OCI-LY1 (cell line): ENCODE data around the gene TMEM119.
"Not testable (repeated sequence)": the region's sequence is repeated elsewhere in the genome, so short reads cannot be mapped to it uniquely, and the experiment has no call there.

Source experiments
- H2AFZ ChIP-seq: fragments of 200-600 bp; sonication (generic), shearing (Covaris generic); 2 replicates; pipeline ENCODE4 v1.6.0; 2014; ENCODE audit warnings: antibody characterized with exemption, mild to moderate bottlenecking, low read length
- H3F3A ChIP-seq: fragments of 200-600 bp; sonication (generic), shearing (Covaris generic); 2 replicates; pipeline ENCODE4 v1.6.0; 2014; ENCODE audit warnings: mild to moderate bottlenecking, antibody characterized with exemption, low read length, moderate library complexity; ENCODE audit not compliant: insufficient read depth
- H3K27ac ChIP-seq: fragments of 200-600 bp; sonication (generic); 2 replicates; pipeline ENCODE4 v1.5.1; 2014; ENCODE audit warnings: low read length, mixed run types, mild to moderate bottlenecking, low read depth; ENCODE audit not compliant: poor library complexity, severe bottlenecking
- H3K27me3 ChIP-seq: fragments of 200-600 bp; sonication (generic); 2 replicates; pipeline ENCODE4 v1.6.0; 2014; ENCODE audit warnings: antibody characterized with exemption, mild to moderate bottlenecking, low read length, moderate library complexity; ENCODE audit not compliant: insufficient read depth
- H3K36me3 ChIP-seq: fragments of 200-600 bp; sonication (generic); 2 replicates; pipeline ENCODE4 v1.6.1; 2014; ENCODE audit warnings: mild to moderate bottlenecking, antibody characterized with exemption, low read length, moderate library complexity, mixed read lengths; ENCODE audit not compliant: insufficient read depth
- H3K4me1 ChIP-seq: fragments of 200-600 bp; sonication (generic); 2 replicates; pipeline ENCODE4 v1.5.1; 2014; ENCODE audit warnings: mild to moderate bottlenecking, low read length, moderate library complexity; ENCODE audit not compliant: insufficient read depth, severe bottlenecking
- H3K4me2 ChIP-seq: fragments of 200-600 bp; sonication (generic), shearing (Covaris generic); 2 replicates; pipeline ENCODE4 v1.6.1; 2014; ENCODE audit warnings: low read length
- H3K4me3 ChIP-seq: fragments of 200-600 bp; sonication (generic); 2 replicates; pipeline ENCODE4 v1.5.1; 2014; ENCODE audit warnings: low read length, low read depth, mild to moderate bottlenecking, mixed read lengths; ENCODE audit not compliant: poor library complexity, severe bottlenecking
- H3K79me2 ChIP-seq: fragments of 200-600 bp; shearing (Covaris generic); 2 replicates; pipeline ENCODE4 v1.6.1; 2016; ENCODE audit warnings: mixed run types, low read length, mixed read lengths; ENCODE audit not compliant: insufficient read depth
- H3K9ac ChIP-seq: fragments of 200-600 bp; sonication (generic), shearing (Covaris generic); 2 replicates; pipeline ENCODE4 v1.6.1; 2014; ENCODE audit warnings: mild to moderate bottlenecking, low read length, mixed read lengths
- H3K9me2 ChIP-seq: fragments of 200-600 bp; sonication (generic), shearing (Covaris generic); 2 replicates; pipeline ENCODE4 v1.6.1; 2014; ENCODE audit warnings: low read depth, mild to moderate bottlenecking, low read length, mixed read lengths
- H3K9me3 ChIP-seq: fragments of 200-600 bp; shearing (Covaris generic); 2 replicates; pipeline ENCODE4 v1.6.1; 2014; ENCODE audit warnings: low read length, mixed read lengths
- H4K20me1 ChIP-seq: fragments of 200-600 bp; sonication (generic), shearing (Covaris generic); 2 replicates; pipeline ENCODE4 v1.6.0; 2016; ENCODE audit warnings: mild to moderate bottlenecking, low read length; ENCODE audit not compliant: insufficient read depth
- EZH2 ChIP-seq: fragments of 200-600 bp; sonication (generic), shearing (Covaris generic); IDR thresholded peaks from 2 replicates; pipeline ENCODE4 v1.8.0; 2017; ENCODE audit warnings: borderline replicate concordance, mixed run types, mild to moderate bottlenecking, antibody characterized with exemption, low read length, moderate library complexity, mixed read lengths
- TF ChIP-seq, protein P1 (sequence below): fragments of 200-600 bp; sonication (generic), shearing (Covaris generic); IDR thresholded peaks from 2 replicates; pipeline ENCODE4 v1.5.1; 2017; ENCODE audit warnings: mild to moderate bottlenecking, antibody characterized with exemption, low read length, moderate library complexity, mixed read lengths

TMEM119 gene

DNA sequence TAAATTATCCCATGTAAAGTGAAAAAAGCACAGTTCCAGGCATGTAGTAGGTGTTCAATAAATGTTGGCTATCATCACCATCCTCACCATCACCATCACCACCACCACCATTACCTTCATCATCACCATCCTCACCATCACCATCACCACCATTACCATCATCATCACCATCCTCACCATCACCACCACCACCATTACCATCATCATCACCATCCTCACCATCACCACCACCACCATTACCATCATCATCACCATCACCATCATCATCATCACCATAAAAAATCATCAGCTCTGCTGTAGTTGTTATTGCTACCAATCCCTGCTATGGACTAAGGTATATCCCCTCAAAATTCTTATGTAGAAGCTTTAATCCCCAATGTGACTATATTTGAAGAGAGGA is 20.4 kb downstream of the TMEM119 start:
- no peak overlapping the region for H3K4me3 ChIP-seq
- H3K9ac ChIP-seq: no peak overlapping the region
- no peaks in the 10 kb centered on the region for H3K79me2 ChIP-seq
- H3K27ac ChIP-seq: no peak overlapping the region
- no peak overlapping the region for H3K4me2 ChIP-seq
- no peak overlapping the region for H2AFZ ChIP-seq
- H4K20me1 ChIP-seq: no peaks in the 10 kb centered on the region
- no peaks in the 10 kb centered on the region for H3K4me1 ChIP-seq
- no peaks in the 10 kb centered on the region for H3K27me3 ChIP-seq
- no peaks in the 10 kb centered on the region for H3K36me3 ChIP-seq
- H3K9me2 ChIP-seq: no peaks in the 10 kb centered on the region
- no peaks in the 10 kb centered on the region for H3F3A ChIP-seq
- H3K9me3 ChIP-seq: no peaks in the 10 kb centered on the region
- TF ChIP-seq EZH2: no peak
- TF ChIP-seq, protein P1, sequence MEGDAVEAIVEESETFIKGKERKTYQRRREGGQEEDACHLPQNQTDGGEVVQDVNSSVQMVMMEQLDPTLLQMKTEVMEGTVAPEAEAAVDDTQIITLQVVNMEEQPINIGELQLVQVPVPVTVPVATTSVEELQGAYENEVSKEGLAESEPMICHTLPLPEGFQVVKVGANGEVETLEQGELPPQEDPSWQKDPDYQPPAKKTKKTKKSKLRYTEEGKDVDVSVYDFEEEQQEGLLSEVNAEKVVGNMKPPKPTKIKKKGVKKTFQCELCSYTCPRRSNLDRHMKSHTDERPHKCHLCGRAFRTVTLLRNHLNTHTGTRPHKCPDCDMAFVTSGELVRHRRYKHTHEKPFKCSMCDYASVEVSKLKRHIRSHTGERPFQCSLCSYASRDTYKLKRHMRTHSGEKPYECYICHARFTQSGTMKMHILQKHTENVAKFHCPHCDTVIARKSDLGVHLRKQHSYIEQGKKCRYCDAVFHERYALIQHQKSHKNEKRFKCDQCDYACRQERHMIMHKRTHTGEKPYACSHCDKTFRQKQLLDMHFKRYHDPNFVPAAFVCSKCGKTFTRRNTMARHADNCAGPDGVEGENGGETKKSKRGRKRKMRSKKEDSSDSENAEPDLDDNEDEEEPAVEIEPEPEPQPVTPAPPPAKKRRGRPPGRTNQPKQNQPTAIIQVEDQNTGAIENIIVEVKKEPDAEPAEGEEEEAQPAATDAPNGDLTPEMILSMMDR: no peak

DNA sequence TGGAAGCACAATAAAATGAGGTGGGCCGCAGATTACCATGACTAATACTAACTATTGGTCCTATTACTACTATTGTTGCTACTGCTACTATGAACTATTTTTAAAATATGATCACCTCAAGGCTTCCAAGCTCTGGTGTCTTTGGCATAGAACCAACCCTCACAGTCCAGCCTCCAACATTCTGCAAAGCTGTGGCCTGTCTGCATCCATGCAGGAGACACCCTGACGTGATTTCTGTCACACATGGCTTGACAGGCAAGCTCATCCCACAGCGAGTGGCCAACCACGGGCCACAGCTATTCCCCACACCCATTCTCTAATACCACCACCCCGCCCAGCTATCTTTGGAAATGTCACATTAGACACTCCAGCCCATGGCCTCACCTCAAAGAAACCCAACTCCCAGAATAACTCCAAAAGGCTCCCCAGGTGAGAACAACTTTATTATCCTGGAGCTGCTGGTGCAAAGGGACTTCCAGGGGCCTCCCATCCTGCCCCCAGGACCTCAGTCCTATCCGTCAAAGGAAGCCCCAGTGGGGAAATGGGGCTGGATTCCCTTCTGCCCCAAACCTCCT is 21.1 kb downstream of the TMEM119 start:
- no peaks in the 10 kb centered on the region for H3K9me2 ChIP-seq
- no peak overlapping the region for H3K27ac ChIP-seq
- no peaks in the 10 kb centered on the region for H3F3A ChIP-seq
- no peak overlapping the region for H2AFZ ChIP-seq
- H3K4me1 ChIP-seq: no peaks in the 10 kb centered on the region
- no peaks in the 10 kb centered on the region for H4K20me1 ChIP-seq
- H3K79me2 ChIP-seq: no peaks in the 10 kb centered on the region
- no peak overlapping the region for H3K9ac ChIP-seq
- no peak overlapping the region for H3K4me2 ChIP-seq
- no peak for TF ChIP-seq EZH2
- TF ChIP-seq, protein P1: no peak
- H3K4me3 ChIP-seq: no peak overlapping the region
- H3K9me3 ChIP-seq: no peaks in the 10 kb centered on the region
- no peaks in the 10 kb centered on the region for H3K27me3 ChIP-seq
- H3K36me3 ChIP-seq: no peaks in the 10 kb centered on the region

DNA sequence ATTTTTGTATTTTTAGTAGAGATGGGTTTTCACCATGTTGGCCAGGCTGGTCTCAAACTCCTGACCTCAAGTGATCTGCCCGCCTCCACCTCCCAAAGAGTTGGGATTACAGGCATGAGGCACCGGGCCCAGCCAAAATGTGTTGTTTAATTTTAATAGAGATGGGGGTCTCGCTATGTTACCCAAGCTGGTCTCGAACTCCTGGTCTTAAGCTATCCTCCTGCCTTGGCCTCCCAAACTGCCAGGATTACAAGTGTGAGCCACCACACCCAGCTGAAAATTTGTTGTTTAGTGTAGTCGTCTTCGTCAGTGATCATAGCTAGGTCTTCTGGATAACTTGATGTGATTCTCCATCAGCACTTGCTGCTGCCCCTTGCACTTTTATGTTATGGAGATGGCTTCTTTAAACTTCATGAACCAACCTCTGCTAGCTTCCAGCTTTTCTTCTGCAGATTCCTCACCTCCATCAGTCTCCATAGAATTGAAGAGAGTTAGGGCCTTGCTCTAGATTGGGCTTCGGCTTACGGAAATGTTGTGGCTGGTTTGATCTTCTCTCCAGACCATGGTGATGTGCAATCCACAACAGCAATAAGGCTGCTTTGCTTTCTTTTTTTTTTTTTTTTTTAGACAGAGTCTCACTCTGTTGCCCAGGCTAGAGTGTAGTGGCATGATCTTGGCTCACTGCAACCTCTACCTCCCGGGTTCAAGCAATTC is 22.5 kb downstream of the TMEM119 start:
- Histone ChIP-seq H3K9ac (no peak overlapping the region), H4K20me1 (no peaks in the 10 kb centered on the region), H3K4me2 (no peak overlapping the region), H3K4me3 (no peak overlapping the region), H2AFZ (no peak overlapping the region), H3F3A (no peaks in the 10 kb centered on the region), H3K9me3 (no peaks in the 10 kb centered on the region), H3K27me3 (no peaks in the 10 kb centered on the region), H3K9me2 (no peaks in the 10 kb centered on the region), H3K27ac (no peak overlapping the region), H3K79me2 (no peaks in the 10 kb centered on the region), H3K4me1 (peaks cover 3% of the 10 kb centered on the region), H3K36me3 (no peaks in the 10 kb centered on the region)
- TF ChIP-seq, protein P1: no peak
- no peak for TF ChIP-seq EZH2

DNA sequence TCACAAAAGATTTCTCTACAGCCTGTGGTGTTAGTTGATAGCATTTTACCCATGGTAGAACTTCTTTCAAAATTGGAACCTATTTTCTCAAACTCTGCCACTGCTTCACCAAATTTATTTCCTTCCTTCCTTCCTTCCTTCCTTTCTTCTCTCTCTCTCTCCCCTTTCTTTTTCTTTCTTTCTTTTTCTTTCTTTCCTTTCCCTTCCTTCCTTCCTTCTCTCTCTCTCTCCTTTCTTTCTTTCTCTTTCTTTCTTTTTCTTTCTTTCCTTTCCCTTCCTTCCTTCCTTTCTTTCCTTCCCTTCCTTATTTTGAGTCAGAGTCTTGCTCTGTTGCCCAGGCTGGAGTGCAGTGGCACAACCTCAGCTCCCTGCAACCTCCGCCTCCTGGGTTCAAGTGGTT is 23.6 kb downstream of the TMEM119 start:
- not testable (repeated sequence) for H3K9me3 ChIP-seq, H3K27ac ChIP-seq, H4K20me1 ChIP-seq, H2AFZ ChIP-seq, H3F3A ChIP-seq, H3K9ac ChIP-seq, H3K9me2 ChIP-seq, H3K27me3 ChIP-seq, H3K36me3 ChIP-seq, H3K4me2 ChIP-seq, H3K4me3 ChIP-seq, H3K79me2 ChIP-seq
- H3K4me1 ChIP-seq: peaks cover 12% of the 10 kb centered on the region
